Mesenchymal stem cell (in vitro differentiated cells and primary cell): Measurements from ENCODE around the gene TRIM24.

ENCODE experiments used
- DNase-seq: peaks from one replicate; pipeline ENCODE4 v3.0.0-alpha.2; 2013
- H2AFZ ChIP-seq: one replicate; pipeline ENCODE4 v1.6.1; 2013; ENCODE audit warnings: low read depth, mild to moderate bottlenecking, control low read depth, inconsistent platforms, low read length, moderate library complexity
- H2AK5ac ChIP-seq: 2 replicates; pipeline ENCODE4 v1.6.1; 2013; ENCODE audit warnings: low read length, moderate library complexity, mild to moderate bottlenecking, inconsistent platforms; ENCODE audit not compliant: severe bottlenecking
- H2BK120ac ChIP-seq: one replicate; pipeline ENCODE4 v1.6.1; 2013; ENCODE audit warnings: low read depth, mild to moderate bottlenecking, inconsistent platforms, low read length, moderate library complexity
- H2BK12ac ChIP-seq, 2 experiments: one replicate each; pipeline ENCODE4 v1.6.1; 2013; ENCODE audit warnings: inconsistent platforms in 2 of 2, low read length in 2 of 2, mild to moderate bottlenecking in 2 of 2, moderate library complexity in 2 of 2, control low read depth in 1 of 2
- H2BK15ac ChIP-seq: one replicate; pipeline ENCODE4 v1.6.1; 2013; ENCODE audit warnings: mild to moderate bottlenecking, low read depth, inconsistent platforms; ENCODE audit not compliant: poor library complexity, severe bottlenecking
- H2BK5ac ChIP-seq: 2 replicates; pipeline ENCODE4 v1.6.1; 2013; ENCODE audit warnings: low read depth, mild to moderate bottlenecking, low read length, control low read depth, inconsistent platforms; ENCODE audit not compliant: poor library complexity, severe bottlenecking
- H3K14ac ChIP-seq, 2 experiments: one replicate each; pipeline ENCODE4 v1.6.1; 2013; ENCODE audit warnings: inconsistent platforms in 2 of 2, low read length in 2 of 2, control low read depth in 1 of 2, mild to moderate bottlenecking in 1 of 2, moderate library complexity in 1 of 2
- H3K18ac ChIP-seq, 2 experiments: one replicate each; pipeline ENCODE4 v1.6.1; 2013; ENCODE audit warnings: inconsistent platforms in 2 of 2, low read length in 2 of 2, control low read depth in 1 of 2, low read depth in 1 of 2, mild to moderate bottlenecking in 1 of 2
- H3K23ac ChIP-seq, 2 experiments: one replicate each; pipeline ENCODE4 v1.6.1; 2013; ENCODE audit warnings: inconsistent platforms in 2 of 2, low read length in 2 of 2, mild to moderate bottlenecking in 2 of 2, moderate library complexity in 2 of 2, control low read depth in 1 of 2
- H3K27ac ChIP-seq: 2 replicates; pipeline ENCODE4 v1.5.1; 2013; ENCODE audit warnings: mild to moderate bottlenecking, moderate library complexity, low read length, control low read depth, inconsistent platforms; ENCODE audit not compliant: poor library complexity, severe bottlenecking
- H3K27me3 ChIP-seq, 2 experiments: 2 replicates each; pipeline versions ENCODE4 v1.6.1 to v1.7.0; 2013; ENCODE audit warnings: low read length in 2 of 2, mild to moderate bottlenecking in 2 of 2, moderate library complexity in 2 of 2, control low read depth in 1 of 2, inconsistent platforms in 1 of 2; ENCODE audit not compliant: control insufficient read depth in 1 of 2, insufficient read depth in 1 of 2
- H3K36me3 ChIP-seq, 2 experiments: 2 replicates each; pipeline versions ENCODE4 v1.6.1 to v1.7.0; 2013; ENCODE audit warnings: low read length in 2 of 2, control low read depth in 1 of 2, inconsistent platforms in 1 of 2, low read depth in 1 of 2, mild to moderate bottlenecking in 1 of 2; ENCODE audit not compliant: insufficient read depth in 2 of 2, control insufficient read depth in 1 of 2
- H3K4ac ChIP-seq, 2 experiments: one replicate each; pipeline ENCODE4 v1.6.1; 2013; ENCODE audit warnings: inconsistent platforms in 2 of 2, low read length in 2 of 2, mild to moderate bottlenecking in 2 of 2, moderate library complexity in 2 of 2, control low read depth in 1 of 2, low read depth in 1 of 2
- H3K4me1 ChIP-seq: 2 replicates; pipeline ENCODE4 v1.6.1; 2013; ENCODE audit warnings: low read depth, low read length, control low read depth; ENCODE audit not compliant: control insufficient read depth, insufficient read depth
- H3K4me2 ChIP-seq: 2 replicates; pipeline ENCODE4 v1.6.1; 2013; ENCODE audit warnings: low read length, mild to moderate bottlenecking, inconsistent platforms; ENCODE audit not compliant: poor library complexity, severe bottlenecking
- H3K4me3 ChIP-seq, 2 experiments: 2 replicates each; pipeline versions ENCODE4 v1.5.1 to v1.7.0; 2013; ENCODE audit warnings: low read length in 2 of 2, mild to moderate bottlenecking in 2 of 2, control low read depth in 1 of 2, low read depth in 1 of 2; ENCODE audit not compliant: insufficient read depth in 1 of 2
- H3K79me1 ChIP-seq: replicated peaks from 2 replicates; pipeline ENCODE4 v1.6.1; 2013; ENCODE audit warnings: mild to moderate bottlenecking, control low read depth, low read length, inconsistent platforms; ENCODE audit not compliant: poor library complexity, severe bottlenecking
- H3K9ac ChIP-seq: 2 replicates; pipeline ENCODE4 v1.7.0; 2013; ENCODE audit warnings: mild to moderate bottlenecking, low read length, moderate library complexity
- H3K9me3 ChIP-seq: 2 replicates; pipeline ENCODE4 v1.7.0; 2013; ENCODE audit warnings: mild to moderate bottlenecking, low read length; ENCODE audit not compliant: control insufficient read depth
- H4K8ac ChIP-seq: one replicate; pipeline ENCODE4 v1.6.1; 2013; ENCODE audit warnings: inconsistent platforms, mild to moderate bottlenecking, low read length, moderate library complexity
- H4K91ac ChIP-seq: one replicate; pipeline ENCODE4 v1.6.1; 2013; ENCODE audit warnings: mild to moderate bottlenecking, low read length, inconsistent platforms
- WGBS: methylation state at CpG from one replicate; pipeline ENCODE4 v1.1.7; 2013; ENCODE audit warnings: mixed read lengths; 5-methylcytosine and 5-hydroxymethylcytosine counted together

Gene TRIM24

DNA sequence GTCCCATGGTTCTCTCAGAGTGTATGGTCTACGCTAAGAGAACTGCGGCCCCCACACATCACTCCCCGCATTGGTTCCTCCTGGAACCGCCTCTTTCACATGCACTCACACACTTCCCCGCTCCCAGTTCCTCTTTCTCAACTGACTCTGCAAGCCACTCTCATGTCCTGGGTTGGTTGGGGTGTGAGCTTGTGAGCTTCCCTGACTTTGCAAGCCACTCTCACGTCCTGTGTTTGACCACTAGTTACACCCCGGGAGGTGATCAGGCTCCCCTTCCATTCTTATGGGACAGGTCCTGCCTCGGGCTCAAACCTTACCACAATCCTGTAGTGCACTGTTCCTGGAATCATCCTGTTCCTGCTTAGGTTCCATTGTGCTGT is 105.0 kb downstream of the TRIM24 start:
- DNase-seq: no peak
- H3K36me3 ChIP-seq: peaks cover 63 to 83% of the 10 kb centered on the region in 2 experiments
- H3K23ac ChIP-seq: no peak overlapping the region
- no peak overlapping the region for H3K18ac ChIP-seq
- no peak overlapping the region for H2AK5ac ChIP-seq
- no peak overlapping the region for H2BK15ac ChIP-seq
- no peak overlapping the region for H3K4me2 ChIP-seq
- H3K9me3 ChIP-seq: peaks cover 59% of the 10 kb centered on the region
- H2BK5ac ChIP-seq: no peak overlapping the region
- H4K8ac ChIP-seq: no peak overlapping the region
- H3K9ac ChIP-seq: no peak overlapping the region
- no peak overlapping the region for H2BK120ac ChIP-seq
- no peak overlapping the region for H2BK12ac ChIP-seq
- H3K27me3 ChIP-seq: no peaks in the 10 kb centered on the region
- no peak overlapping the region for H2AFZ ChIP-seq
- H3K4ac ChIP-seq: no peak overlapping the region
- 100% methylated on average over 3 of the region's 8 CpGs for WGBS
- peak overlapping the region in 1 of 2 experiments; percentile 13 for H3K4me3 ChIP-seq
- no peak overlapping the region for H3K14ac ChIP-seq
- no peaks in the 10 kb centered on the region for H3K4me1 ChIP-seq
- peak overlapping the region; percentile 69 for H3K27ac ChIP-seq
- no peak overlapping the region for H4K91ac ChIP-seq
- peaks cover 39% of the 10 kb centered on the region for H3K79me1 ChIP-seq

DNA sequence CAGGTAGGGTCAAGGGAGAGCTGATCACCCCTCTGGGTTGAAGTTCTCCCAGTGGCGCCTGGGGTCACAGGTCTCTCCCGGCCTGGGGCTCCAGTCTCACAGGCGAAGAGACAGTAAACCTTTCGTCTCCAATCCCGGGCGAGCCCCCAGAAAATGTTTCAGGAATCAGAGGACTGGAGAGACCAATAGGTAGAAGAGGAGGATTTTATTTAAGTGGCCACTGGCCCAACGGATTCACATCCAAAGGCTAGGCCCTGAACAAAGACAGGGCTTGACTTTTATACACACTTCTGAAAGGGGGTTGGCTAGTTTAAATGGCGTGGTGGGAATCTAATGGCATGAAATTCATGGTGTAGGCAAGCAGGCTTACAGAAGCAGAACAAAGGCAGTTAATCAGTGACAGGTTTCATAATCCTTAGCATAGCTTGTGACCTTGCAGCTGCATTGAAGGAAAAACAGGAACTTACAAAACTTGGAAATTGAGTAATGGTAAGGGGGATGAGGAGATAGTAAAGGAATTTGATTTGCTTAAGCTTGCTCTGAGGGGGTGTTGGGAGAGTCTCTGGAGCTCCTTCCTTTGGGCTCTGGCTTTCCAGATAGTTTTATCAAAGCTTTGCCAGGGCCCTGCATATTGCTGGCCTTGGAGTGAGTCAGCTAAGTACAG is 105.5 kb downstream of the TRIM24 start:
- Histone ChIP-seq H2BK120ac (no peak overlapping the region), H3K4me2 (no peak overlapping the region), H3K9ac (no peak overlapping the region), H2BK5ac (no peak overlapping the region), H3K36me3 (peaks cover 58 to 83% of the 10 kb centered on the region in 2 experiments), H3K4ac (no peak overlapping the region), H3K4me1 (no peaks in the 10 kb centered on the region), H4K8ac (no peak overlapping the region), H2AFZ (no peak overlapping the region), H3K79me1 (peaks cover 35% of the 10 kb centered on the region), H2BK15ac (no peak overlapping the region), H2AK5ac (no peak overlapping the region), H3K14ac (no peak overlapping the region), H3K27ac (peak overlapping the region; percentile 74), H3K18ac (no peak overlapping the region), H3K4me3 (no peak overlapping the region), H3K9me3 (peaks cover 54% of the 10 kb centered on the region), H3K27me3 (no peaks in the 10 kb centered on the region), H4K91ac (no peak overlapping the region), H2BK12ac (no peak overlapping the region), H3K23ac (no peak overlapping the region)
- WGBS: 98% methylated on average over 8 of the region's 8 CpGs
- DNase-seq: peak; percentile 36

DNA sequence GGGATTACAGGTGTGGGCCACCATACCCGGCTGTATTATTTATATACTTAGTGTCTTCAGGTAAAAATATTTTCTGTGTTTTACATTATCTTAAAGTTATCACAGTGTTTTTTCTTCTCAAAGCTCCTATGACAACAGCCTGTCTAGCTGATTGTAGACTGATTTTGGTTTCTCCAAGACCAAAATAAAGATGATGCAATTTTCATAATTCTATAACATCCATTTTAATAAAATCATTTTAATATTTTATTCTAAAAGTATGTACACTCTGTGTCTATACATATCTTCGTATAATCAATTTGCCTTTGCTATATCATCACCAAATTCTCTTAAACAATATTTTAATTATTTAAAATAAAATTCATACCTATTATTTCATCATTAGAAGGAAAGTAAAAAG is 108.6 kb downstream of the TRIM24 start:
- H2BK120ac ChIP-seq: no peak overlapping the region
- no peak overlapping the region for H3K4me2 ChIP-seq
- no peak overlapping the region for H2BK15ac ChIP-seq
- WGBS: no CpG with 5 or more reads among the region's 2 CpGs
- H3K27ac ChIP-seq: no peak overlapping the region
- no peak overlapping the region for H3K23ac ChIP-seq
- H3K18ac ChIP-seq: no peak overlapping the region
- H3K4me3 ChIP-seq: no peak overlapping the region
- no peak overlapping the region for H3K14ac ChIP-seq
- peaks cover 27% of the 10 kb centered on the region for H3K9me3 ChIP-seq
- H2AK5ac ChIP-seq: no peak overlapping the region
- peaks cover 36 to 76% of the 10 kb centered on the region in 2 experiments for H3K36me3 ChIP-seq
- no peak overlapping the region for H2BK5ac ChIP-seq
- no peak overlapping the region for H4K91ac ChIP-seq
- H3K79me1 ChIP-seq: peaks cover 13% of the 10 kb centered on the region
- no peak overlapping the region for H4K8ac ChIP-seq
- H2AFZ ChIP-seq: no peak overlapping the region
- no peak for DNase-seq
- no peaks in the 10 kb centered on the region for H3K27me3 ChIP-seq
- no peaks in the 10 kb centered on the region for H3K4me1 ChIP-seq
- no peak overlapping the region for H2BK12ac ChIP-seq
- no peak overlapping the region for H3K4ac ChIP-seq
- H3K9ac ChIP-seq: no peak overlapping the region

DNA sequence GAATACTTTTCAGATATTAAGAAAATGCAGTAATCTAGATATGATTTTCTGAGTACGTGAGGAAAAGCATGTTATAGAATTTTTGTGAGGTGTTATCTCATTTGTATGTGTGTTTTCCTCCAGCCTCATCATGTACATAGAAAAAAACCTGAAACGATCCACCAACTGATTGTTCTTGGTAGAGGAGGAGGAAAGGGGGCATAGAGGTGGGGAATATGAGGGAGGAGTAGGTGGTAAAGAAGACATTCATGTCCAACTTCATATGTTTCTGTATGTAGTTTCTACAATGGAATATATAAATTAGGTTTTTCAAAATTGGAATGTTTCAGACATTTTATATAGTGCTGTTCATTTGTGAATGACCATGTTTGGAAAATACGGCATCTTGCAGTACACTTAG is 109.4 kb downstream of the TRIM24 start:
- H4K91ac ChIP-seq: no peak overlapping the region
- WGBS: 100% methylated on average over 2 of the region's 3 CpGs
- H2BK120ac ChIP-seq: no peak overlapping the region
- DNase-seq: no peak
- H2BK5ac ChIP-seq: no peak overlapping the region
- H3K4me2 ChIP-seq: no peak overlapping the region
- H2BK12ac ChIP-seq: no peak overlapping the region
- H2BK15ac ChIP-seq: no peak overlapping the region
- no peak overlapping the region for H3K14ac ChIP-seq
- no peak overlapping the region for H3K27ac ChIP-seq
- peaks cover 19% of the 10 kb centered on the region for H3K9me3 ChIP-seq
- H4K8ac ChIP-seq: no peak overlapping the region
- H3K4me1 ChIP-seq: no peaks in the 10 kb centered on the region
- H3K23ac ChIP-seq: no peak overlapping the region
- H3K9ac ChIP-seq: no peak overlapping the region
- no peak overlapping the region for H3K4ac ChIP-seq
- H3K27me3 ChIP-seq: no peaks in the 10 kb centered on the region
- no peak overlapping the region for H3K4me3 ChIP-seq
- H3K79me1 ChIP-seq: peaks cover 8% of the 10 kb centered on the region
- no peak overlapping the region for H3K18ac ChIP-seq
- H2AFZ ChIP-seq: no peak overlapping the region
- peaks cover 31 to 75% of the 10 kb centered on the region in 2 experiments for H3K36me3 ChIP-seq
- H2AK5ac ChIP-seq: no peak overlapping the region
